GM19372 (cell line): ENCODE data around the gene COPG1.
"Not testable (repeated sequence)": the region's sequence is repeated elsewhere in the genome, so short reads cannot be mapped to it uniquely, and the experiment has no call there.

Experiments used
- ATAC-seq: cut with Tn5 transposase; IDR thresholded peaks from one replicate; pipeline ENCODE4 v1.9.1; 2021; ENCODE audit warnings: mild to moderate bottlenecking, low read depth, moderate library complexity; ENCODE audit not compliant: unreplicated experiment

The COPG1 gene, protein sequence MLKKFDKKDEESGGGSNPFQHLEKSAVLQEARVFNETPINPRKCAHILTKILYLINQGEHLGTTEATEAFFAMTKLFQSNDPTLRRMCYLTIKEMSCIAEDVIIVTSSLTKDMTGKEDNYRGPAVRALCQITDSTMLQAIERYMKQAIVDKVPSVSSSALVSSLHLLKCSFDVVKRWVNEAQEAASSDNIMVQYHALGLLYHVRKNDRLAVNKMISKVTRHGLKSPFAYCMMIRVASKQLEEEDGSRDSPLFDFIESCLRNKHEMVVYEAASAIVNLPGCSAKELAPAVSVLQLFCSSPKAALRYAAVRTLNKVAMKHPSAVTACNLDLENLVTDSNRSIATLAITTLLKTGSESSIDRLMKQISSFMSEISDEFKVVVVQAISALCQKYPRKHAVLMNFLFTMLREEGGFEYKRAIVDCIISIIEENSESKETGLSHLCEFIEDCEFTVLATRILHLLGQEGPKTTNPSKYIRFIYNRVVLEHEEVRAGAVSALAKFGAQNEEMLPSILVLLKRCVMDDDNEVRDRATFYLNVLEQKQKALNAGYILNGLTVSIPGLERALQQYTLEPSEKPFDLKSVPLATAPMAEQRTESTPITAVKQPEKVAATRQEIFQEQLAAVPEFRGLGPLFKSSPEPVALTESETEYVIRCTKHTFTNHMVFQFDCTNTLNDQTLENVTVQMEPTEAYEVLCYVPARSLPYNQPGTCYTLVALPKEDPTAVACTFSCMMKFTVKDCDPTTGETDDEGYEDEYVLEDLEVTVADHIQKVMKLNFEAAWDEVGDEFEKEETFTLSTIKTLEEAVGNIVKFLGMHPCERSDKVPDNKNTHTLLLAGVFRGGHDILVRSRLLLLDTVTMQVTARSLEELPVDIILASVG

DNA sequence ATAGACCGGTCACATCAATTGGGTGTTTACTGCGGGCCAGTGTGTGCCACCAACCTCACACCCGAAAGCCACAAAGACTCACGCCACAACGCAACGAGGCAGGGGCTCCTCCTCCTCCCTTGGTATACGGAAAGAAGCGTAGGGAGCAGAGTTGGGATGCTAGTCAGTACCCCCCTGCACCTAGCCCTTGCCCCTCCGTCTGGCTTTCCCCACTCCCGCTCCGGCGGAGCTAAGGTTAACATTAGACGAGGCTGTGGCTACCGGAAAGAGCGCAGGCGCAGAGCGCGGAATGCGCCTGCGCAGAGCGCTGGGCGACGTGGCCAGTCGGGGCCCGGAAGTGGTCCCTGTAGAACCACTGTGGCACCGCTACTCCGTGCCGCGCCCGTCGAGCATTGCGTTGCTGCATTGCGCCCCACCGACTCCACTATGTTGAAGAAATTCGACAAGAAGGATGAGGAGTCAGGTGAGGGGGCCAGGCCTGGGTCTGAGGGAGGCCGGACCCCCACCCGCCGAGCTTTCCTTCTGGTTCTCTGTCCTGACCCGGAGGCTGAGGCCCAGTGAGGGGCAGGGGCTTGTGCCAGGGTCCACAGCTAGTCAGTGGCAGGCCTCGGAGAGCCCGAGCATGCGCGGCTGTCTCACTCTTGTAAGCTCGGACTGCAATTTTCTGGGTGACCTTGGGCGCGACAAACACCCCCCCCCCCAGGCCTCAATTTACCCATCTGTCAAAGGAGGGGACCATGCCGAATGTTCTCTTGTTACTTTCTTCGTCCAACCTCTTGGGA, at the start of gene COPG1:
Gene COPG1, plus strand, starts transcription at position 323 of the 782 bp plus-strand sequence. Its CDS starts 104 bp downstream, at position 427.
- peak; percentile 79 for ATAC-seq

DNA sequence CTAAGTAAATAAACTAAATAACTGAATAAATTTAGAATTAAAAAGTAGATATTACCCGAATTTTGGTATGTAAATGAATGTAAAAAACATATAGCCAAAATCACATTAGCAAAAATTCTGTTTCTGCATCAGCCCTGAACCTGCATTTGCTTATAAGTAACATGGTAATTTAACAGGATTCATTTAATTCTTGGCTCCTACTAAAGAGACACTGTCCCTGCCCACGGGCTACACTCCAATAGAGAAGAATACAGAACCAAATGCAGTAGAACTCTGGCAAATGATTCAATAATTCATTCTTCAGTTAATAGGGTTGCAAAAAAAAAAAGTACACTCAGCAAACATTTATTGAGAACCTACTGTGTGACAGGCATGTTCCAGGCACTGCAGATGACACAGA, 44.9 kb upstream of the COPG1 start:
- ATAC-seq = no peak

DNA sequence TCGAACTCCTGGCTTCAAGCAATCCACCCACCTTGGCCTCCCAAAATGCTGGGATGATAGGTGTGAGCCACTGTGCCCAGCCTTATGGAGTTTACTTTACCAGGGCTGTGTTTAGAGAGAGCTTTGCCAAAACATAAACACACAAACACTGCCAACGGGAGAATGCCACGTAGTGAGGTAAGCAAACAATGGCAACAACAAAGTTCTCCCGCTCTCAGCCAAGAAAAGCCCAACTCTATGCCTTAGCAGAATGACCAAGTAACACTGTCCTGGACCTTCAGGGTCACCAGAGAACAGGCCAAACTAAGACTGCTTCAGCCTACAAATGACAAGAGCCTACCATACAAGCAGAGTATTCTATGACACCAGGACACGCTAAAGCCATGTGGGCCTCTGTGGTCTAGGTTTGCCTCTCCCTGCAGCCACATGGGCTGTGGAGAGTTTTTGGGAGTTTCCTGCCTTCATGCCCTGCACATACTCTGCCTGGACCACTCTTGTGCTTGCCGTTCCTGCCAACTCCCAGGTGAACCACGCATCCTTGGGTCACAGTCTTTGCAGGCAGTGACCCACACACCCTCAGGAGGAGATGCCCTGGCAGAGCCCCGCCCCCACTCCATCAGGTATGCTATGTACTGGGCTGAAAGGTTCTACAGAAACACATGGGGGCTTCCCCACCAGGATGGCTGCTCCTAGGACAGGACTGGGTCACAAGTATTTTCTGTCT, 44.1 kb upstream of the COPG1 start:
- no peak for ATAC-seq

DNA sequence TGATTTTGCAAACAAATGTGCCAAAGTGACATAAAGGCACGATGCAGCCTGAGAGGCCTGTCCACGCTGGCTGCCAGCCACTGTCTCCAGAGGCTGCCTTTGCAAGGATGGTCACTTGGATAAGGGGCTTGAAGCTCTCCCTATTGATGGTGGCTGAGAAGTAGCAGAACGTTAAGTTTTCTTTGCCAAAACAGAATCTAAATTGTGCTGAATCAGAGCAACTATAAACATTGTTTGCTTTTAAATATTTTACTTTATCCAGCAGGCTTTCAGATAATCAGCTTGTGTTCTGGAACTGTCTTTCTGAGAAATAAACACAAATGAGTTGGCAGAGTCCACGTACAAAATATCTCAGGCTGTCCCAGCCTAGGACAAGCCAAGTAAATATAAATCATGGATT, 41.9 kb upstream of the COPG1 start:
- no peak for ATAC-seq

GRCh38 chr3:129211345-129211744, 38.1 kb upstream of the COPG1 start:
- ATAC-seq = no peak

- no peak for ATAC-seq
These were observed 37.6 kb upstream of the COPG1 start for GRCh38 chr3:129211772-129212171.

DNA sequence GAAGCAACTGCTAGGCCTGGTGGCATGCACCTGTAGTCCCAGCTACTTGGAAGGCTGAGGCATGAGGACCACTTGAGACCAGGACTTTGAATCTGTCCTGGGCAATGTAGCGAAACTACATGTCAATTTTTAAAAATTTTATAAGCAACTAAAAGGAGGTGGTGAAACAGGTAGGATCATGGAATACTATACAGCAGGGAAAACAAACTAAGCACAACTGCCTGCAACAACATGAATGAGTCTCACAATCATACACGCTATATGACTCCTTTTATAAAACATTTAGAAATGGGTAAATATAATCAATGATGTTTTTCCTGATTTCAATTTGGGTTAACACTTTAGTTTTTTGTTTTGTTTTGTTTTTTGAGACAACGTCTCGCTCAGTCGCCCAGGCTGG, 36.2 kb upstream of the COPG1 start:
- ATAC-seq = no peak

DNA sequence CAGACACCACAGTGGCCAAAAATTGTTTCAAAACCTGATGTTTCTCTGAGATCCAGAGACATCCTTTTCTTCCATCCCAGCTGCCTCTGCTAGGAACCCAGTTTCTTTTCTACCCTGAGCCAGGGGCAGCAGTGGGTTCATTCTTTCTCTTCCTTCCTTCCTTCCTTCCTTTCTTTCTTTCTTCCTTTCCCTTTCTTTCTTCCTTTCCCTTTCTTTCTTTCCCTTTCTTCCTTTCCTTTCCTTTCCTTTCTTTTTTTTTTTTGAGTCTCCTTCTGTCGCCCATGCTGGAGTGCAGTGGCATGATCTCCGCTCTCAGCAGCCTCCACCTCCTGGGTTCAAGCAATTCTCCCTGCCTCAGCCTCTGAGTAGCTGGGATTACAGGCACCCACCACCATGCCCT, 30.7 kb upstream of the COPG1 start:
- no peak for ATAC-seq

DNA sequence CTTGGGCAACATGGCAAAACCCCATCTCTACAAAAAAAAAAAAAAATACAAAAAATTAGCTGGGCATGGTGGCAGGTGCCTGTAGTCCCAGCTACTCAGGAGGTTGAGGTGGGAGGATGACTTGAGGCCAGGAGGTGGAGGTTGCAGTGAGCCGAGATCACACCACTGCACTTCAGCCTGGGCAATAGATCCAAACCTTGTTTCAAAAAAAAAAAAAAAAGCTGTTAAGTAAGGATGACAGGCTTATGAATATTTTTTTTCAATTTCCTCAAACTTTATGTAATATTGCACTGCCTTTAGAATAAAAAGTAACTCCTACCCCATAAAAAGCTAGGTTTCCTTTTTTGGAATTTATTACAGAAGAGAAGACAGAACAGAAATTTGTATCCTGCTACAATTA, 25.0 kb upstream of the COPG1 start:
- ATAC-seq = not testable (repeated sequence)

GRCh38 chr3:129224984-129225393, 24.4 kb upstream of the COPG1 start:
- no peak for ATAC-seq

- no peak for ATAC-seq
These were observed 23.0 kb upstream of the COPG1 start for GRCh38 chr3:129226374-129226773.

GRCh38 chr3:129228891-129229585, 20.4 kb upstream of the COPG1 start:
- no peak for ATAC-seq

GRCh38 chr3:129230311-129231019, 18.9 kb upstream of the COPG1 start:
- ATAC-seq = no peak

- ATAC-seq = no peak
These were observed 17.9 kb upstream of the COPG1 start for GRCh38 chr3:129231331-129232119.

DNA sequence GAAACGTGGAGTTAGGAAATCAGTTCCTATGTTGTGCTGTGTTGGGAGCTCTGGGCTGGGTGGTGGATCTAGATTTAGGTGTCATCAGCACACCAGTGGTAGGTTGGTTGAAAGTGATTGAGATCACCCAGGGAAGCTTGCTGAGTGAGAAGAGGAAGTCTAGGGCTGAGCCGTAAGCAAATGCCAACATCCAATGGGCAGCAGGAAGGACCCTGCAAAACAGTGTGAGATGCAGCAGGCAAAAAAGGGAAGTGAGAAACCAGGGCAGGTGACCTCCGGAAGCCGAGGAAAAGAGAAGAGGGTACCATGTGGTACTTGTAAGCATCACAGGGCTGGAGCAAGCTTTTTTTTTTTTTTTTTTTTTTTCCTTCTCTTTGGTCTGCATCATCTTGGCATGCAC, 15.9 kb upstream of the COPG1 start:
- peak; percentile 84 for ATAC-seq

DNA sequence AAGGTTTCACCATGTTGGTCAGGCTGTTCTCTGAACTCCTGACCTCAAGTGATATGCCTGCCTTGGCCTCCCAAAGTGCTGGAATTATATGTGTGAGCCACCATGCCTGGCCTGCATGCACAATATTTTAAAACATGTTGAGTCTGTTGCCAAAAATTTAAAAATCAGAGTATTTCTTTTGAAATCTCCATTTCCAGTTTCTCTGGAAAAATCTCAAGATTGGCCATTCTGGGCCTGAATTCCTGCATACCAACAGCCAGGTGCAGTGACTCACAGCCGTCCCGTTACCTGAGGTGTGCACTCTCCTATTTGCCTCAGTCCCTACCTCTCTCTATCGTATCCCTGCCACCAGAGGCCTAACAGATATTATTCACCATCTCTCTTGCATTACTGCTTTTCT, 15.0 kb upstream of the COPG1 start:
- no peak for ATAC-seq

DNA sequence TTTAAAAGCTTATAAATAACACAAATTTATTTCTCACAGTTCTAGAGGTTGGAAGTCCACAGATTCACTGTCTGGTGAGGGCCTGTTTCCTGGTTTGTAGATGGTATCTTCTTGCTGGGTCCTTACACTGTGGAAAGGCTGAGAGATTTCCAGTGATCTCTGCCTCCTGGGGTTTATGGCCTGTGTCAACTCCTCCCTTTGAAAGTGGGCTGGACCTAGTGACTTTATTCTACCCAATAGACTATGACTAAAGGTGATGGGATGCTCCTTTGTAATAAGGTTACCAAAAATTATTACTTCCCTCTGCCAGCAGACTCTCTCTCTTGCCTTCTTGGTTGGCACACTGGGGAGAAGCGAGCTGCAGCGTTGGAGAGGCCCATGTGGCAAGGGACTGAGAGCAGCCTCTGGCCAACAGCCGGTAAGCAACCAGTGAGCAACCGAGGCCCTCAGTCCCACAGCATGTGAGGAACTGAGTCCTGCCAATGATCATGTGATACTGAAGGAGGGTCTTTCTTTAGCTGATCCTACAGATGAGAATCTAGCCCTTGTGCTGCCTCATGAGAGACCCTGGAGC, 14.0 kb upstream of the COPG1 start:
- no peak for ATAC-seq
